Cerebellar cortex (tissue), 1 donor: ENCODE measurements around the gene SORCS3.

Source experiments
- DNase-seq: peaks from one replicate; pipeline ENCODE4 v3.0.0-alpha.2; 2015; ENCODE audit warnings: low spot score

Gene SORCS3

DNA sequence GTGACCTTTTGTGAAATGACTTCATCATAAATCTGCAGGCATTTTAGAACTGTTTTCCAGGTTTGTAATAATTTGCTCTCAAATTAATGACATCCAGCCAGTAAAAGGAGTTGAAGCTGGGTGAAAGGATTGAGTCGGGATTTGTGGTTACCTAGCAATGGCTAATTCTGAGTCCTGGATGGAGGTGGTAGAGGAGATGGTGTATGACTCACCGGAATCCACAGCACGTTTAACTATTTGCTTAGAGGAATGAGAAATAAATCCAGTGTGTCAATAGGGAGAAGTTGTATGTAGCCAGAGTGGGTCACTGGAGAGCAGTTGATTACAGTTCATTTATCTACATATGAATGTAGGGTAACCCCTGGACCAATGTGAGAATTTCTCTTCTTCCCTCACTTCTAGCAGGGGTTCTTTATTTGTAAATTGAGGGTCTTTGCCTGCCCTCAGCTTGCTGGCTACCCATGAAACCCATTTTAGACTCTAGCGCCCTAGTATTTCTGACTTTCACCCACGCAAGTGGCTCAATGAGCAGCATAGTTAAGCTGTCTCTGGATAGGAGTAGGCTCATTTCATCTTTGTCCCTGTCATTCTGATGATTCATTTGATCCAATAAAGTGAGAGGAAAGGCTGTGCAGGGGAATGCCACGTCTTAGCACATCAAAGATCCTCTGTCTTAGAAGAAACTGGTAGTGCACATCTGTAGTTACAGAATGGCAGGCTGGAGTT is 547.8 kb downstream of the SORCS3 start:
- no peak for DNase-seq

DNA sequence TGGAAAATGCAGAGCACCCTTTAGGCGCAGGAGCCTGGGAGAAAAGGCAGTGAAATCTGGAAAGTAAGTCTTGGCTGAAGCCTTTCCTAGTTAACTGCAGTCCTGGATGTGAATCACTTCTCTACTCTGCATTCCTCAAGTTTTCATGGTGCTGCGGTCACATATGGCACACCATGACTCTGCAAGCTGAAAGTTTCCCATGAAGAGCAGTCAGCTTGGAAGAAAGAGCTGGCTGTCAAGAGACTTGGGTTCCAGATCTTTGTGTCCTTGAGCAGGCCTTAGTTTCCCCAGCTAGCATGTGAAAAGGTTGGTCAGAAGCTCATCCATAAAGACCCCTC is 548.3 kb downstream of the SORCS3 start:
- DNase-seq: no peak

DNA sequence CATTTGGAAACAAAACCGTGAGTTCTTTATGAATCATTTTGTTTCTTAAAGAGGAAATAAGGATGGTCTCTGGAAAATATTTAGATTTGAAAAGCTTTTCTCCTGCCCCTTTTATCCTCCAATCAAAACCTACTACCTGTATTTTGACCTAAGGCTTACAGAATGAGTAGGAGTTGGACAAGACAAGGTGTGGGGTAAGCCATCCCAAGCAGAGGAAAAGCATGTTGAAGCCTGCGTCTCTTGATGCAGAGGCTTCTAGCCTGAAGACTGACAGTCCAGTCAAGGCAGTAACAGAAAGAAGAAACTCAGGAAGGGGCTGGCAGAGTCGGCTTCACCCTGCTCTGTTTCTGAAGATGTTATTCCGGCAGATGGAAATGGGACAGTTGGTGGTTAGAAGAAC is 551.1 kb downstream of the SORCS3 start:
- DNase-seq: no peak

DNA sequence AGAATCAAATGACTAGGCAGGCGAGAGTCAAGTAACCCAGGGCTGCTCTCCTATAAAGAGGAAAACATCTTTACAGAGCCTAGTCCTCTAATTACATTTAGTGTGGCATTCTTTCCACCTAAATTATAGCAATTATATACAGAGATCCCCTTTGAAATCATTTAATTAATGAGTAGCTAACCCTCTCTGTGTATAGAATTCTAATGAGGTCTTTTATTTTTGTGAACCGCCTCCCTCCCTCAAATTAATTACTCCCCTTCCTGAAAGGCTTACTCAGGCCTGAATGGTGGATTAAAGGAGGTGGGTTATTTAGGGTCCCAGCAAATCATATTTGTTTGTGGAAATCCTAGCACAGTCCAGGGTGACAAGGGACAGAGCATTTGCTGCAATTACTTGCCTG is 551.8 kb downstream of the SORCS3 start:
- DNase-seq: no peak

DNA sequence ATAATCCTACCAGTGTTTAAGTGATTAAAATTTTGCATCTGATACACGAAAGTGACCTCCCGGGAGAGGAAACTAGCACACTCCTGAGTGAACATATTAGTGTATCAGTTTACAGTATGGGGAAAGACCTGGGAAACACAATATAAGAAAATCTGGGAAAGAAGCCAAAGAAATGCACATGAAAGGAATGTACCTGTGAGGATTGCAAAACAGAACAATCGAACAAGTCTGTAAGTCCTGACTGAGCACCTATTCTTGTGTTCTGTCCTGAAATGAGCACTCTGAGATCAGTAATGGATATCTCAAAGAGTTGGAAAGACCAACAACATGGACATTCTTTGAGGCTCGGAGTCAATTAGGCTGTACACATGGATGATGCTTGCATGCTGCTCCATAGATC is 554.7 kb downstream of the SORCS3 start:
- DNase-seq: no peak

DNA sequence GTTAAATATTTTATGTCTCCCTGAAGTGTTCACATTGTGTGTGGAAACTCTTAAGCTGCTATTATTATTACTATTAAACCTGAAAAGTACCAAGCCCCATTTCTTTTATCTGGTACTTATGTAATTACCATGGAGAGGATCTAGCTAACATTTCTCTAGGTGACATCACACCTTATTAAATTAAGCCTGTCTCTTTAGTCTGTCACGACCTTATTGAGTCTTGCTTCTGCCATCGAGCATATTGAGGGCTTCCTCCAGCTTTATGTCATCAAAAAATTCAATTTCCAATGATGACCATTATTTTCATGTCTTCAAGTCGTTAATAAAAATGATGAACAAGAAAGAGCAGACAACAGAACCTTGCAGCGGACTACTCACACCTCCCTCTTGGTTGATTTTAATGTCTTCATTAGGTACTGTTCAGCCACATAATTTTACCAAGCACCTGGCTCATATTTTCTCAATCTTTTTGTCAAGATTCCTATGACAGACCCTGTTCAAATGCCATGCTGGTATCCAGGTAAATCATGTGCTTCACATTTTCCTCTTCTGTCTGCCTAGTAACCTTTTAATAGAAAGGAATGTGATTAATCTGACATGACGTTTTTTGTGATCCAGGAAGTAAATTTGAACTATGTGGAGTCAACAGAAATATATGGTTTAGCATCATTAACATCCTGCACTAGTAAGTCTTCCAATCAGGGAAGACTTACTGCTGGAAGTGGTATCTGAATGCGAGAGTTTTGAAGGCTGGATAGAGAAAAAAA is 556.7 kb downstream of the SORCS3 start:
- DNase-seq: no peak

DNA sequence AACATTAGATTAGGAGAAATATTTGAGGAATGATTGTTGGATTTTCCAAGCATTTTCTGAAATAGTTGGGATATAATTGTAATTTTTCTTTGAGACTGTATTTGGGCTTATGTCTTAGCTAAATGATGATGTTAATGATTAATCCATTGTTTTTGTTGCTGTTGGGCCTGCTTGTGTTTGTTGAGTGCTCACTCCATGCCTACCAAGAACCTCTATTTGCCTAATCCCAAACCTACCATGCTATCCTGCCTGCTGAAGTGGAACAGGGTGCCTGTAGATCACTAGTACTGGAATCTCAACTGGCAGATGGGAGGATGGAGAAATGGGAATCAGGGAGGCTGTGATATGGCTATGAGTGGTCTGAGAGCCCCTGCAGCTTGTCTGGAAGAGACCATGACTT is 565.5 kb downstream of the SORCS3 start:
- DNase-seq: no peak

DNA sequence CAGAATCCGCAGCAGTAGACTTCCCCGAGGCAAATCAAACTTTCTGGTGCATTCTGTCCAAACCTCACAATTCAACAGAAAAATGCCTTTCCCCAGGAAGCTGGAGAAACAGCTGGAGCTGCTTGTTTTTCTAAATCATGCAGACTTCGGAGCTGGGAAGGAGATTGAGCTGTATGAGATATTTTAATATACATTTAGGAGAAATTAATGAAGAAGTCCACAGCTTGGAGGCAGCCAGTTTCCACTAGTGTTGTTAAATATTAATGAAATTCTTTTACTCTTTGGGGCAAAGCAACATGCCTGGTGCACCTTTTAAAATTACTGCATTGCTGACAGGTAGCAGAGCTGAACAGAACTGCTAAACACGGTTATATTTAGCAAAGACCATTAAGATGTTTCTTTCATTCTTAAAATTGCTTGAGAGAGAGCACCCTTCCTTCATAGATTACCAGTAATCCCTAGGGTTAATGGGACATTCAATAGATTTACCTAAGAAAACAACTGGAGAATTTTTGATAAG is 566.4 kb downstream of the SORCS3 start:
- DNase-seq: no peak

DNA sequence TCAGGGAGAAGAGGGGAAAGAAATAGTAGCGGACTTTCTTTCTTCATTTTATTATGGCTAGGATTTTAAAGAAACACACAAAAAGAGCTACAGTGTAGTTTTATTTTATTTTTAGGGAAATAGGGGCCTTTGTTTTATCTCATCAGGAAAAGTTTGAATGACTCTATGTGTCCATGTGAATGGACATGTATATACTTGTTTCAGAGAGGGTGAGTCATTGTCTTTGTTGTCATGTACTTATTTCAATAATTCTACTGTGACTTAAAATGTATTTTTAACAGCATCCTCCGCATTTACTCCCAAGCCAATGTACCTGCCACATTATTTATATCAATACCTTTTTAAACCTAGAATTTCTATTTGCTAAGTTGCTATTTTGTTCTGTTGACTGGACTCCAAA is 569.5 kb downstream of the SORCS3 start:
- DNase-seq: no peak

DNA sequence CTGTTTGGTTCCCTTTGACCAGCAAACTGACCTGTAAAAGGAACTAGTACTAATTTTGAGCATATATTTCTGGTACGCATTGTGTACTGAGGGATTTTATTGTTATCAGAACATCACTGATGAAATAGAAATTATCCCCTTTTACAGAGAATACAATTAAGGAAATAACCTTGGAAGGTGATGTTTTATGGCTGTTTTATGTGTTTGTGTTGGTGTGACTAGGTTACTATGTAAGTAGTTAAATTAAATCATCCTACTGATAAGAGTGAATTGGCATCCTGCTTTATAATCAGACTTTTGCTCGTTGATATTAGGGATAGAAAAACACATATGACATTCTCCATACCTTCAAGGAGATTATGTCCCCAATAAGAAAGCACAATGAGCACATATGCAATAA is 596.6 kb downstream of the SORCS3 start:
- no peak for DNase-seq

DNA sequence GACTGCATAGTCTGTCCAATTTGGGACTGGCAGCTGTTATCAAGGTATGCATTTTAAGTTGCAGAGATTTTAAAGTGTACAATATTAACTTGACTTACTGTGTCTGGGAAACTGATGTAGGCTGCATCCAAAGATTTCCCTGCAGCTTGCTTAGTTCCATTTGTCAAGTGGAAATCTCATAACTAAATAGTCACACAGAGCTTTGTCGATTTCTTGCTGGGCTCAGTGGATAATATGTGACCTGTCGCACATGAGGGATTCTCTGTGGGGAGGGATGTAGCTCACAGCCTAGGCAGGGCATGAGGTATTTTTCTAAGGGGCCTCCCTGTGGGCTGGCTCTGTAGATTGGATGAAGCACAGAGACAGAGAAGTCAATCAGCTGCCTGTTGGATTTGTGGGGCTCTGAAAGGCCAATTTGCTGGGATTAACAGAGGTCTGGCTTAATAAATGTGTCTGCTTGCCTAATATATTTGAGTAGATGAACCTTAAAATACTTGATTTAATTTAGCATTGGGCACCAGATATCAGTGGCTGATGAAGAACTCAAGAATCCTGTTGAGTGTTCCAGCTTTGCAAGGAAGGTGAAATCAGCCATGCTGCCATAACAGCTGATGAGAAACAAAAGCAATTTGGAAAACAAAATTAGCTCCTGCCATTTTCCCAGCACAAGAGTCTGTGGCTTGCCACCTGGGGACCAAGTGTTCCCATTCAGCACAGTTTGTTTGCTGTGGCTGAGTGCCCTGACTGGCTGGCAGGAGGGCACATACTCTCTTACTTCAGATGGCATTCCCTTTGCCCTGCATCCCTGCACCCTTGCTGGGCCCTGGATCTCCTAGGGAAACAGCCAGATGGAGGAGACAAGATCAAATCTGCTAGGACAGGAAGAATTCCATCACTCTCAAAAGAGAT is 598.5 kb downstream of the SORCS3 start:
- peak; percentile 74 for DNase-seq

DNA sequence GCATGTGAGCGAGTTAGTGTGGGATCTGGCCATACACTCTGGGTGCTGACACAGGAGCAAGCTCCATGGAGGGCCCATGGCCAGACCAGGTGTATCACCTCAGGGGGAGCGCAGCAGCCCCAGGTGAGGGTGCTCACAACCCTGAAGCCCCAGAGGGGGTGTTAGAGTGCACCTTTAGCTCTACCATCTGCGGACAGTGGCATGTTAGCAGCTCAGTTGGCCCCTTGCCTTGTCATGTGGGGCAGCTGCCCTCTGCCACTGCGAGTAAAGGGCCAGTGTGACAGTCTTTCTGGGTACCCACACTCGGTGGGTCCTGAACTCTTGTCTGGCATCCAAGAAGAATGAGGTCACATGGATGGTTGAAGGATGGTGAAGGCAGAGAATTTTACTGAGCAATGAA is 600.2 kb downstream of the SORCS3 start:
- no peak for DNase-seq

DNA sequence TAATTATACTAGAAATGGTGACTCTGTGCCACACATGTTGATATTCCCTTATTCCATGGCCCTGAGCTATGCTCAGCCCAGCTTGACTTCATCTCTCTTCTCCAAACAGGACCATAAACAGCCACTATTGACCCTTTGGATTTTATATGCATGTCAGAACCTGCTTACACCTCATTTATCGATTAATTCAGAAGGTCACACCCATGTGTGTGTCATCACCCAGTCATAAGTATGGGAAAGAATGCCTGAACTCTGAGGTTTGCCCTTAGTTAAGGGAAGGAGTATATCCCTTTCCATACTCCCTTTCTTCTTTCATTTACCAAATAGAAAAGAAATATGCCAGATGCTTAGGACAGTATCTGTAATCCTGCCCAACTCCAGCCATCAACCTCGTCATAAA is 602.3 kb downstream of the SORCS3 start:
- no peak for DNase-seq

DNA sequence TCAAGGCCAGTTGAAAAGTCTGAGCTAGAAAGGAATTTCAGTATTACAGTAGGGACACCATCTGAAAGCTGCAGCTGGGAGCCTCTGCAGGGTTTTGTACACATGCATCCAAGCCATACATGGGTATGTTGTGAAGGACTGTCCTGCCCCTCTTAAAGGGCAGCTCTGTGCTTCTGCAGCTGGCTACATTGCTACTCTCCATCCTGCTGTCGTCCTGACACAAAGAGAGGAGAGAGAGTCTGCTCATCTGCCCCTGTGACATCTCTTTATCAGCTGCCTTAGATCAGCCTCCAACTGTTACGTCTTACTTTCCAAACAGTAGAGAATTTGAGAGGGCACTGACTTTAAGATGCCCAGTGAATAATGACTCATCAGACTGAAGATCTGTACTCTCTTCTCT is 602.7 kb downstream of the SORCS3 start:
- no peak for DNase-seq

DNA sequence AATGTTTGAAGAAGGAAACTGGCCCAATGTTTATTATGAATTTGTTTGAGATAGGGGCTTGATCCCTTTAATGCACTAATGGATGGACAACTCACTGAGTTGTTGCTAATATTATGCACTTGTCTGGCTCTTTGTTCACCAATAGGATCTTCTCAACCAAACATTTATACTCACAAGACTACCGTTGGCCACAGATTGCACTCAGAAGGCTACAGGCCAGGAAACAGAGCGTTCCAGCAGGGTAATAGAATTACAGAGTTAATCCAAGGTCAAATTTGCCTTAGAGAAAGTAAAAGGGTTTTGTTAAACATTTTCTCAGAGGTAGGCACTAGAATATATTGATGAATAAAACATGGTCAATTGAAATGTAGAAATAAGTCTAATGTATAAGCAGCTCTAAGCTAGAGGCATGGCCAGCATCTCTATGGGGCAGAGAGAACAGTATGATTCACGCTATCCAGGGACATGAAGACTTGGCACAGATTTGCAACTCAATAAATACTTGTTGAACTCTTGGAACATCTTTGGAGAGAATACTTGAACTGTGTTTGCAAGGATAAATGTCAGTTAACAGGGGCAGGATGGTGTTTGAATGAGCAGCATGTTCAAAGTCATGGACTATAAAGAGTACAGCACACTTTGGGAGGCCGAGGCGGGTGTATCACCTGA is 606.9 kb downstream of the SORCS3 start:
- DNase-seq: no peak

DNA sequence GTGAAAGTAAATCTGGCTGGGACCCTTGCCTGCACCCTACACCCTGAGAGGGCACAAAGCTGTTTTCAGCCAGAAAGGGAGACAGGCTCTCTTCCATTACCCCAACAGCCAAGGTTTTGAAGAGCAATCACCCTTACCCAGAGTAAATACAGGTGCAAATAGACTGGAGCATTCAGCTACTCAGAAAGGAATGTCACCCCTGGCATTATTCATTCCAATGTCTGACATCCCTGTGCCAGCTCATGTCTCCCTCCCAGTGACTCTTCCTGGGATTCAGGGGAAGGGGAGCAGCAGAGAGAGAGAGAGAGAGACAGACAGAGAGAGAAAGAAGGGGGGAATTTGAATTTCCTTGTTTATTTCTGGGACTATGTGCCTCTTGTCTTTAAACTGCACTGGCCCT is 611.8 kb downstream of the SORCS3 start:
- no peak for DNase-seq

DNA sequence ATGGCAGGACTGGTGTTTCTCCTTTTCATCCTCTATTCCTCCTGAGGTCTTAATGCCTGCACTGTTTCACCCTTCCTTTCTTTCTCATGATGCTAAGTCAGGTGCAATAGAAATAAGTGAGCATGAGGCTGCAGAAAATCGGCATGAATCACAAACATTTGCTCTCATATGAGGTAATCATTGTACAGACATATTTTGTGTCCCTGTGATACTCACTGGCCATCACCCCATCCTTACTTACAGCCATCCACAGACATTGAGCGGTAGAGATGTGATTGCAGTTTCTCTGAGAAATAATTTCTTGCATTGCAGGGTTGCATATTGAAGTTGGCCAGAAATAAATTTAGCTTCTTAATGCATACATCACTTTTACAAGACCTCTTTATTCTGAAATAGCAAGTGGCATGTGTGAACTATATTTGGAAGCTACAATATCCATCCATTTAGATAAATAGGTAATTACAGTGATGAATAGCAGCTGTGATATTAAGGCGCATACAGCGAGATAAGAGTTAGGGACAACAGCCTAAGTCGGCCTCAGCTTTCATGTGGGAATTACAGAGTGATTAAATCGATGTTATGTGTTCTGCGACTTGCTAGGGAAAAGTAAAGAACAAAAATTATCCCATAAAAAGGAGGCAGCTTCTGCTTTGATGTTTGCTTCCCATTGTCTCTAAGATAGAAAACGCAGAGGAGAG is 612.6 kb downstream of the SORCS3 start:
- DNase-seq: no peak

DNA sequence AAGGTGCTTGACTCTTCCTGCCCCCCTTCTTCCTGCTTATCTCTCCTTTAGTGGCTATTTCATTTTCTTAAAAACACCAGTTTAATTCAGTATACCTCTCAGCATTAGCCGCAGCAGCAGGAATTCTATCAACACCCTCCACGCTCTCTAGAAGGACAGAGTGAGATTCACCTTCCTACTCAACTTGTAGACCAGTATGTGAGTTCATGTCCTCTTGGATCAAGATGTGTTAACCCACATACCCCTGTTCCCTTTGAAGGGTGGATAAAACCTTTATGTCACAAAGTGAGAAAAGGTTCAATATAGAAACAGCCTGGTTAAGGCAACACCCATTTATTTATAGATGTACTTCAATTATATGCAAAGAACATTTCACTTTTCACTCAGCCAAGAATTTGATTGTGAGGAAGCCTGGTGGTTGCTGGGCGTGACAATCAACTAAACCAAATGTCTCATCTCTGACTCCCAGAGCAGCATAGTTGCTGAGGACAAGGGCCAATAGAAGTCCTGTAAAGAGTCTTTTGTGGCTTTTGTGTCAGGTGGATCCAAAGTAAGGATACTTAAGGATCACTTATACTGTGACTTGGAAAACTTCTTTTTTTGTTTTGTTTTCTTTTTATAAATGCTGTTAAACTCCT is 617.1 kb downstream of the SORCS3 start:
- DNase-seq: no peak

DNA sequence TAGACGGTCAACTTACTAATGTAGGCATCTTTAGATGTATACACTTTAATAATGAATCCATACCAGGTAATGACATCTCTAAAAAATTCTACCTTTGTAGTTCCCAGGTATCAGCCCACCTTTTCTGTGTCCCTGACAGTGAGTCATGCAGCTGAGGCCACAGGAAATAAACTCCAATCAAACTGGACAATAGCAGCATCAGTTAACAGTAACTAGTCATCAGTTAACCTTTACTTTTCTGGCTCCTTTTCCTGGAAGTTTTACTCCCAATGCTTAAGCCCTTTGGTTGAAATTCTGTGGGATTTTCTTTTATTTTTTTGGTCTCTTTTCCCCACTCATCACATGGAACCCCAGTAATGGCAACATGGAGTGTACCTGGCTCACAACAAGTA is 617.6 kb downstream of the SORCS3 start:
- DNase-seq: no peak

DNA sequence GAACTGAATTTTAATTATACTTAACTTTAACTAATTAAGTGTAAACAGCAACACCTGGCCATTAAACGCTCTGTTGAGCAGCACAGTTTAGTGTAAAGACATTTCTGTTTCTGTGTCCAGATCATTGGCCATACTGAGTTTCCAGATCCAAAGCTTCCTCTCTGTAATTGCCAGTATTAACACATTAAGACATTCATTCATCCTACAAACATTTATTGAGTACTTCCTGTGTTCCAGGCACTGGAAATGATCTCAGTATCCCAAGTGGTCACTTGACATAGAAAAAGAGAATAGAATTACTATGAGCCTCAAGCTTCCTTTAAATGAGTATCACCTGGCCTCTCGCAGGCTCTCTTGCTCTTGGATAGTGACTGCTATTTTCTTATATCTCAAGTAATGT is 618.1 kb downstream of the SORCS3 start:
- no peak for DNase-seq

DNA sequence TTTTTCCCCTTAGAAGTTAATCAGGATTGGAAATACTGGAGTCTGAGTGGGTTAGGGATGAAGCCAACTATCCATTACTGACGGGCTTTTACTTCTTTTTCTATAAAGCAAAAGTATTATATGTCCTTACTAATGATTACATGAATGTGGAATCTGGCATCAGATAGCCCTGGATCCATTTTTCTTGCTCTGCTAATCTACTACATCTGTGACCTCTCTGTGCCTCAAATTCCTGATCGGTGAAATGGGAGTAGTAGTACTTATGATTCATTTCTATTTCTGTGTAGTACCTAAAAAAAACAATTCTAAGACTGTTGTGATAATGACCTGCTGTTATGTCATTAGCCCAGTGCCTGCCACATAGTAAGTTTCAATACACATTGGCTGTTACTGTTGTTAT is 621.6 kb downstream of the SORCS3 start:
- no peak for DNase-seq
